OCI-LY7 (cell line): ENCODE results near the gene AMOTL2. TPM values are rescaled to one million over a fixed set of nuclear protein-coding genes. Genes with fewer than 3 reads are reported as not detected.

ENCODE experiments used
- BruUV-seq: library from RNA; stranded (reverse); fragments of 400-500 nt; replicated peaks from 2 replicates; lab custom pipeline; 2021; lab: Mats Ljungman, UMichigan
- CTCF ChIA-PET: fragments of 300-600 bp; sonication (Branson Sonifier 250); formaldehyde crosslinking; loops from one replicate; lab custom pipeline; 2022; ENCODE audit warnings: antibody characterized with exemption; ENCODE audit not compliant: unreplicated experiment; lab: Charles Lee
- POLR2A ChIA-PET: fragments of 300-600 bp; sonication (Branson Sonifier 250); formaldehyde crosslinking; loops from one replicate; lab custom pipeline; 2022; ENCODE audit warnings: antibody characterized with exemption; lab: Charles Lee
- DNase-seq: peaks from one replicate; pipeline ENCODE4 v3.0.0-alpha.2; 2015; ENCODE audit warnings: low spot score
- H2AFZ ChIP-seq: fragments of 200-600 bp; sonication (generic), shearing (Covaris generic); 2 replicates; pipeline ENCODE4 v1.6.1; 2014; ENCODE audit warnings: mild to moderate bottlenecking, antibody characterized with exemption, low read length, moderate library complexity
- H3K27ac ChIP-seq: fragments of 200-600 bp; sonication (generic); 2 replicates; pipeline ENCODE4 v1.5.1; 2014; ENCODE audit warnings: mixed run types, low read depth, mild to moderate bottlenecking, moderate library complexity, low read length, inconsistent platforms; ENCODE audit not compliant: poor library complexity, severe bottlenecking
- H3K36me3 ChIP-seq: fragments of 200-600 bp; sonication (generic); 2 replicates; pipeline ENCODE4 v1.6.1; 2014; ENCODE audit warnings: mild to moderate bottlenecking, antibody characterized with exemption, low read length, moderate library complexity, mixed read lengths; ENCODE audit not compliant: insufficient read depth
- H3K4me1 ChIP-seq: fragments of 200-600 bp; sonication (generic); 2 replicates; pipeline ENCODE4 v1.5.1; 2014; ENCODE audit warnings: mild to moderate bottlenecking, low read length; ENCODE audit not compliant: insufficient read depth, poor library complexity, severe bottlenecking
- H3K4me2 ChIP-seq: fragments of 200-600 bp; sonication (generic); 2 replicates; pipeline ENCODE4 v1.6.1; 2014; ENCODE audit warnings: mild to moderate bottlenecking, low read length
- H3K4me3 ChIP-seq: fragments of 200-600 bp; sonication (generic); 2 replicates; pipeline ENCODE4 v1.5.1; 2014; ENCODE audit warnings: mild to moderate bottlenecking, low read depth, low read length; ENCODE audit not compliant: poor library complexity, severe bottlenecking
- H3K79me2 ChIP-seq: fragments of 200-600 bp; sonication (generic); 2 replicates; pipeline ENCODE4 v1.6.1; 2016; ENCODE audit warnings: low read depth, mild to moderate bottlenecking, low read length, moderate library complexity, mixed read lengths; ENCODE audit not compliant: insufficient read depth
- H3K9me2 ChIP-seq: fragments of 200-600 bp; sonication (generic); 2 replicates; pipeline ENCODE4 v1.6.1; 2016; ENCODE audit warnings: mild to moderate bottlenecking, low read length, mixed read lengths; ENCODE audit not compliant: insufficient read depth
- H3K9me3 ChIP-seq: fragments of 200-600 bp; sonication (generic); 2 replicates; pipeline ENCODE4 v1.6.1; 2014; ENCODE audit warnings: mild to moderate bottlenecking, mixed run types, low read length, mixed read lengths
- H4K20me1 ChIP-seq: fragments of 200-600 bp; sonication (generic); 2 replicates; pipeline ENCODE4 v1.6.1; 2014; ENCODE audit warnings: mild to moderate bottlenecking, antibody characterized with exemption, low read length, moderate library complexity, mixed read lengths; ENCODE audit not compliant: insufficient read depth
- CTCF ChIP-seq: fragments of 200-600 bp; sonication (generic); conservative IDR thresholded peaks from 2 replicates; pipeline ENCODE4 v1.5.1; 2014; ENCODE audit warnings: mild to moderate bottlenecking, antibody characterized with exemption, low read length, moderate library complexity, mixed read lengths
- EZH2phosphoT487 ChIP-seq: fragments of 200-600 bp; sonication (generic); IDR thresholded peaks from 2 replicates; pipeline ENCODE4 v1.6.1; 2018; ENCODE audit warnings: low read depth, borderline replicate concordance, mild to moderate bottlenecking, mixed run types, antibody characterized with exemption, low read length, moderate library complexity, mixed read lengths
- intact Hi-C: fragments of 100-400 bp; cut with micrococcal nuclease; formaldehyde crosslinking; loops from one replicate; pipeline ENCODE4 v1.10.0; 2022; ENCODE audit not compliant: unreplicated experiment
- total RNA-seq, 2 experiments: library from RNA; depleted of rRNA in 1 of 2; stranded (reverse); fragments of >200 nt in 1 of 2; shearing (Covaris generic) in 1 of 2; gene quantifications; 2 replicates each; pipeline ENCODE4 v1.2.3, GENCODE V29; 2014 to 2022

Gene AMOTL2
- total RNA-seq, 2 experiments from 2014 or later, result not detected

GRCh38 chr3:134309987-134310700 lies 64.1 kb downstream of the AMOTL2 start:
- Histone ChIP-seq H3K4me3 (no peak overlapping the region), H3K9me2 (no peaks in the 10 kb centered on the region), H3K4me2 (no peak overlapping the region), H3K4me1 (no peaks in the 10 kb centered on the region), H4K20me1 (no peaks in the 10 kb centered on the region), H3K36me3 (no peaks in the 10 kb centered on the region), H2AFZ (no peak overlapping the region), H3K27ac (no peak overlapping the region), H3K79me2 (no peaks in the 10 kb centered on the region), H3K9me3 (no peaks in the 10 kb centered on the region)
- BruUV-seq, result no TSS peak
- DNase-seq, result no peak
- TF ChIP-seq EZH2phosphoT487 (no peak), CTCF (no peak)
- POLR2A ChIA-PET, result interaction anchor here (1.3 kb wide), 1 partner anchor 32 kb away, joined by 4 read pairs; no protein-coding TSS in a partner anchor
- CTCF ChIA-PET, result no interaction called here
- intact Hi-C loops, result loop anchor here (5.0 kb wide), 1 partner anchor 98 kb away; no protein-coding TSS in a partner anchor

DNA sequence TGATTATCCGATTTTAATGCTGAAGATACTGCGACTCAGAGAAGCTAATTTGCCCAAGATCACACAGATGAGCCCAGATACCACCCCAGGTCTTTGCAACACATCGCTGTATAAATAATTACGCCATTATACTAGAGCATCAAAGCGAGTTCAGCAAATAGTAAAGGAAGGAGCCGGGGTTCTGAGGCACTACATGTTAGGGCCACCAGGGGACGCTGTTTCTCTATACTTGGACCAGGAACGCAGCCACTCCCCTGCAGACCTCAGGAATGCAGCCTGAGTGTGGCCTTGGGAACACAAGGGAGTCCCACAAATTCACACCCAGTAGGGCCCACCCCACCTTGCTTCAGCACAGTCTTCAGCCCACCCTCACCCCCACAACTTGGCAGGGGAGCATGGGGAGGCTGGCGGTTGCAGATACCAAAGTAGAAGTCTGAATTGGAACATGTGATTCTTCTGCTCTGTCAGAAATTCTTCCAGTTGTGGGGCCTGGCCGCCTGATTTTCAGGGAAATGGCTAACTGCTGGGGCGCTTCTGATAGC lies 65.8 kb downstream of the AMOTL2 start:
- Histone ChIP-seq H3K79me2 (no peaks in the 10 kb centered on the region), H3K4me3 (no peak overlapping the region), H3K9me2 (no peaks in the 10 kb centered on the region), H3K36me3 (no peaks in the 10 kb centered on the region), H4K20me1 (no peaks in the 10 kb centered on the region), H2AFZ (peak overlapping the region; percentile 61; the same call in 1 of the 2 replicates), H3K4me1 (no peaks in the 10 kb centered on the region), H3K27ac (no peak overlapping the region), H3K9me3 (no peaks in the 10 kb centered on the region), H3K4me2 (peak overlapping the region; percentile 27)
- intact Hi-C loops, result loop anchor here (1.0 to 5.0 kb wide), 3 partner anchors 96 to 183 kb away; no protein-coding TSS in a partner anchor
- TF ChIP-seq CTCF (peak; percentile 99), EZH2phosphoT487 (no peak)
- DNase-seq, result peak; percentile 72
- no TSS peak for BruUV-seq
- POLR2A ChIA-PET, result interaction anchor here (0.7 kb wide), 1 partner anchor 9 kb away, joined by 3 read pairs; no protein-coding TSS in a partner anchor
- CTCF ChIA-PET, result no interaction called here
